Common myeloid progenitor, CD34-positive (primary cell): ENCODE results near the gene CAPZA2.

ENCODE experiments used
- CTCF ChIA-PET: fragments of 350-600 bp; sonication (Branson Sonifier 250); formaldehyde crosslinking; loops from one replicate; lab custom pipeline; 2021; ENCODE audit warnings: antibody characterized with exemption; lab: Charles Lee
- POLR2A ChIA-PET: fragments of 350-600 bp; sonication (Branson Sonifier 250); formaldehyde crosslinking; loops from one replicate; lab custom pipeline; 2021; ENCODE audit warnings: antibody characterized with exemption; lab: Charles Lee
- DNase-seq, 3 donors: peaks; one replicate each; pipeline versions ENCODE4 v3.0.0 to v3.0.0-alpha.2; 2013
- H3K27ac ChIP-seq, 2 experiments: 1 replicate in 1 of 2; 2 replicates in 1 of 2; pipeline ENCODE4 v1.7.0; 2013; ENCODE audit warnings: inconsistent platforms in 2 of 2, low read length in 2 of 2, mild to moderate bottlenecking in 2 of 2, low read depth in 1 of 2, moderate library complexity in 1 of 2; ENCODE audit not compliant: severe bottlenecking in 2 of 2, insufficient read depth in 1 of 2, poor library complexity in 1 of 2
- H3K27me3 ChIP-seq, 5 experiments: replicated peaks in 2 of 5; 1 replicate in 3 of 5; 2 replicates in 2 of 5; pipeline versions ENCODE4 v1.6.1 to v1.7.0; 2013; ENCODE audit warnings: low read length in 4 of 5, mild to moderate bottlenecking in 2 of 5, moderate library complexity in 2 of 5, inconsistent platforms in 1 of 5; ENCODE audit not compliant: insufficient read depth in 5 of 5, control insufficient read depth in 4 of 5
- H3K36me3 ChIP-seq, 4 experiments: 1 replicate in 2 of 4; 2 replicates in 2 of 4; pipeline versions ENCODE4 v1.6.1 to v1.7.0; 2013; ENCODE audit warnings: low read length in 3 of 4, control low read depth in 1 of 4, mild to moderate bottlenecking in 1 of 4; ENCODE audit not compliant: control insufficient read depth in 4 of 4, insufficient read depth in 4 of 4
- H3K4me1 ChIP-seq, 4 experiments: 1 replicate in 3 of 4; 2 replicates in 1 of 4; pipeline versions ENCODE4 v1.6.1 to v1.7.1; 2013; ENCODE audit warnings: low read length in 3 of 4, mild to moderate bottlenecking in 3 of 4, control low read depth in 1 of 4, inconsistent platforms in 1 of 4, moderate library complexity in 1 of 4; ENCODE audit not compliant: control insufficient read depth in 4 of 4, insufficient read depth in 4 of 4; ENCODE audit errors: control extremely low read depth in 1 of 4
- H3K4me3 ChIP-seq, 7 experiments: 1 replicate in 4 of 7; 2 replicates in 3 of 7; pipeline versions ENCODE4 v1.5.1 to v1.7.0; 2013; ENCODE audit warnings: mild to moderate bottlenecking in 7 of 7, low read length in 6 of 7, moderate library complexity in 6 of 7, inconsistent platforms in 2 of 7, low read depth in 2 of 7, control low read depth in 1 of 7; ENCODE audit not compliant: insufficient read depth in 4 of 7, control insufficient read depth in 1 of 7; ENCODE audit errors: extremely low read depth in 1 of 7
- H3K9me3 ChIP-seq, 5 experiments: 1 replicate in 4 of 5; 2 replicates in 1 of 5; pipeline versions ENCODE4 v1.6.1 to v1.7.1; 2013; ENCODE audit warnings: low read length in 4 of 5, mild to moderate bottlenecking in 2 of 5, inconsistent platforms in 1 of 5, low read depth in 1 of 5, moderate library complexity in 1 of 5; ENCODE audit not compliant: control insufficient read depth in 4 of 5, insufficient read depth in 2 of 5; ENCODE audit errors: control extremely low read depth in 1 of 5
- WGBS: methylation state at CpG from one replicate; pipeline ENCODE4 v1.1.5; 2013; ENCODE audit not compliant: insufficient coverage; 5-methylcytosine and 5-hydroxymethylcytosine counted together

The CAPZA2 gene

GRCh38 chr7:116924741-116925140 lies 62.4 kb downstream of the CAPZA2 start:
- CTCF ChIA-PET: interaction anchor here (0.6 to 1.4 kb wide), 3 partner anchors 8 to 195 kb away, joined by 3 to 4 read pairs (median 3); no protein-coding TSS in a partner anchor
- H3K27ac ChIP-seq: no peak overlapping the region
- no peaks in the 10 kb centered on the region for H3K9me3 ChIP-seq
- H3K36me3 ChIP-seq: peaks cover 0 to 6% (median 2%) of the 10 kb centered on the region in 4 experiments
- H3K4me3 ChIP-seq: no peak overlapping the region
- POLR2A ChIA-PET: interaction anchor here (0.6 kb wide), 1 partner anchor 33 kb away, joined by 3 read pairs; no protein-coding TSS in a partner anchor
- peak in 2 of 3 donors; percentile 11 to 20 for DNase-seq
- H3K4me1 ChIP-seq: no peaks in the 10 kb centered on the region
- WGBS: 100% methylated on average over 2 of the region's 5 CpGs
- no peaks in the 10 kb centered on the region for H3K27me3 ChIP-seq

GRCh38 chr7:116929021-116929420 lies 66.6 kb downstream of the CAPZA2 start:
- Histone ChIP-seq H3K9me3 (no peaks in the 10 kb centered on the region), H3K36me3 (no peaks in the 10 kb centered on the region), H3K27me3 (no peaks in the 10 kb centered on the region), H3K27ac (no peak overlapping the region), H3K4me3 (no peak overlapping the region), H3K4me1 (peaks cover 0 to 3% (median 0%) of the 10 kb centered on the region in 4 experiments)
- POLR2A ChIA-PET: no interaction called here
- no peak for DNase-seq
- CTCF ChIA-PET: interaction anchor here (1.0 to 10.4 kb wide), 9 partner anchors 12 to 193 kb away, joined by 3 to 161 read pairs (median 7); no protein-coding TSS in a partner anchor
- WGBS: 79% methylated on average over 1 of the region's 3 CpGs

- Histone ChIP-seq H3K27ac (no peak overlapping the region), H3K36me3 (no peaks in the 10 kb centered on the region), H3K9me3 (no peaks in the 10 kb centered on the region), H3K27me3 (no peaks in the 10 kb centered on the region), H3K4me3 (peak overlapping the region in 1 of 7 experiments; percentile 48), H3K4me1 (peaks cover 0 to 3% (median 0%) of the 10 kb centered on the region in 4 experiments)
- WGBS: 41% methylated on average over 22 of the region's 25 CpGs
- peak; percentile 66 to 79 (median 67) for DNase-seq
- POLR2A ChIA-PET: interaction anchor here (0.6 kb wide), 2 partner anchors 79 to 164 kb away, joined by 4 read pairs; no protein-coding TSS in a partner anchor
- CTCF ChIA-PET: interaction anchor here (0.8 to 10.4 kb wide), 18 partner anchors 10 to 273 kb away, joined by 3 to 161 read pairs (median 4); no protein-coding TSS in a partner anchor
Measured at GRCh38 chr7:116929914-116930913, 67.8 kb downstream of the CAPZA2 start.

GRCh38 chr7:116932566-116932965 lies 70.2 kb downstream of the CAPZA2 start:
- Histone ChIP-seq H3K4me1 (peaks cover 0 to 3% (median 0%) of the 10 kb centered on the region in 4 experiments), H3K36me3 (no peaks in the 10 kb centered on the region), H3K9me3 (no peaks in the 10 kb centered on the region), H3K27ac (no peak overlapping the region), H3K4me3 (no peak overlapping the region), H3K27me3 (no peaks in the 10 kb centered on the region)
- DNase-seq: no peak
- CTCF ChIA-PET: interaction anchor here (0.8 to 10.4 kb wide), 11 partner anchors 9 to 227 kb away, joined by 3 to 161 read pairs (median 3); no protein-coding TSS in a partner anchor
- POLR2A ChIA-PET: no interaction called here
- WGBS: 94% methylated on average over 7 of the region's 7 CpGs

GRCh38 chr7:116933465-116933864 lies 71.1 kb downstream of the CAPZA2 start:
- no peak overlapping the region for H3K4me3 ChIP-seq
- 100% methylated on average over 1 of the region's 3 CpGs for WGBS
- H3K4me1 ChIP-seq: peaks cover 0 to 3% (median 0%) of the 10 kb centered on the region in 4 experiments
- no peak overlapping the region for H3K27ac ChIP-seq
- no peaks in the 10 kb centered on the region for H3K9me3 ChIP-seq
- ChIA-PET POLR2A (no interaction called here), CTCF (interaction anchor here (1.1 to 10.4 kb wide), 6 partner anchors 10 to 188 kb away, joined by 3 to 161 read pairs (median 4); no protein-coding TSS in a partner anchor)
- H3K27me3 ChIP-seq: no peaks in the 10 kb centered on the region
- DNase-seq: no peak
- H3K36me3 ChIP-seq: no peaks in the 10 kb centered on the region

GRCh38 chr7:116934580-116934979 lies 72.2 kb downstream of the CAPZA2 start:
- Histone ChIP-seq H3K36me3 (no peaks in the 10 kb centered on the region), H3K4me1 (peaks cover 0 to 3% (median 0%) of the 10 kb centered on the region in 4 experiments), H3K4me3 (no peak overlapping the region), H3K27me3 (no peaks in the 10 kb centered on the region), H3K9me3 (no peaks in the 10 kb centered on the region), H3K27ac (no peak overlapping the region)
- DNase-seq: no peak
- 20% methylated on average over 1 of the region's 2 CpGs for WGBS
- CTCF ChIA-PET: interaction anchor here (10.4 kb wide), 1 partner anchor 187 kb away, joined by 161 read pairs; no protein-coding TSS in a partner anchor
- POLR2A ChIA-PET: no interaction called here
